ENCODE measurements around the gene MINDY4B.

The MINDY4B gene

GRCh38 chr3:150843241-150843640 lies 62.0 kb downstream of the MINDY4B start:
- no peak for ATAC-seq

- ATAC-seq: no peak
These were observed 64.3 kb downstream of the MINDY4B start for GRCh38 chr3:150840802-150841515.

GRCh38 chr3:150830745-150831144 lies 74.5 kb downstream of the MINDY4B start:
- ATAC-seq: no peak

GRCh38 chr3:150830094-150830681 lies 75.1 kb downstream of the MINDY4B start:
- ATAC-seq: peak; percentile 24 to 53

GRCh38 chr3:150829408-150829807 lies 75.8 kb downstream of the MINDY4B start:
- no peak for ATAC-seq

GRCh38 chr3:150828997-150829396 lies 76.2 kb downstream of the MINDY4B start:
- no peak for ATAC-seq

- no peak for ATAC-seq
These were observed 77.0 kb downstream of the MINDY4B start for GRCh38 chr3:150828261-150828660.

GRCh38 chr3:150826466-150827282 lies 78.6 kb downstream of the MINDY4B start:
- ATAC-seq: no peak

GRCh38 chr3:150825916-150826377 lies 79.3 kb downstream of the MINDY4B start:
- no peak for ATAC-seq

- no peak for ATAC-seq
These were observed 79.9 kb downstream of the MINDY4B start for GRCh38 chr3:150825192-150825915.

- no peak for ATAC-seq
These were observed 82.0 kb downstream of the MINDY4B start for GRCh38 chr3:150823277-150823676.

- ATAC-seq: no peak
These were observed 82.6 kb downstream of the MINDY4B start for GRCh38 chr3:150822636-150823035.

Data from activated CD4-positive, CD25-positive, alpha-beta regulatory T cell treated with anti-CD3 and anti-CD28 coated beads, Interleukin-2, amount 50 U/mL, for 24 hours (primary cell).